NCI-H345 (cell line): ENCODE data around the gene IMMP2L.
"Not testable (repeated sequence)": the region's sequence is repeated elsewhere in the genome, so short reads cannot be mapped to it uniquely, and the experiment has no call there.

ENCODE experiments used
- DNase-seq: peaks from one replicate; lab custom pipeline; 2025; lab: John Stamatoyannopoulos, UW

The IMMP2L gene

DNA sequence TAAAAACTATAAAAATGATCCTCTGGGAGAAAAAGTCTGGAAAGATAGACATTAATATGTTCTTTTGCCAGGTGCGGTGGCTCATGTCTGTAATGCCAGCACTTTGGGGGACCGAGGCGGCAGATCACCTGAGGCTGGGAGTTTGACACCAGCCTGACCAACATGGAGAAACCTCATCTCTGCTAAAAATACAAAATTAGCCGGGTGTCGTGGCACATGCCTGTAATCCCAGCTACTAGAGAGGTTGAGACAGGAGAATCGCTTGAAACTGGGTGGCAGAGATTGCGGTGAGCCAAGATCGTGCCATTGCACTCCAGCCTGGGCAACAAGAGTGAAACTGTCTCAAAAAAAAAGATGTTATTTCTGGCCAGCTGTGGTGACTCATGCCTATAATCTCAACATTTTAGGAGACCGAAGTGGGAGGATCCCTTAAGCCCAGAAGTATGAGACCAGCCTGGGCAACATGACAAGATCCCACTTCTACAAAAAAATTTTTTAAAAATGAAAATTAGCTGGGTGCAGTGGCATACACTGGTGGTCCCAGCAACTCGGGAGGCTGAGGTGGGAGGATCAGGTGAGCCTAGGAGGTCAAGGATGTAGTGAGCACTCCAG lies 573.3 kb downstream of the IMMP2L start:
- DNase-seq, result no peak

DNA sequence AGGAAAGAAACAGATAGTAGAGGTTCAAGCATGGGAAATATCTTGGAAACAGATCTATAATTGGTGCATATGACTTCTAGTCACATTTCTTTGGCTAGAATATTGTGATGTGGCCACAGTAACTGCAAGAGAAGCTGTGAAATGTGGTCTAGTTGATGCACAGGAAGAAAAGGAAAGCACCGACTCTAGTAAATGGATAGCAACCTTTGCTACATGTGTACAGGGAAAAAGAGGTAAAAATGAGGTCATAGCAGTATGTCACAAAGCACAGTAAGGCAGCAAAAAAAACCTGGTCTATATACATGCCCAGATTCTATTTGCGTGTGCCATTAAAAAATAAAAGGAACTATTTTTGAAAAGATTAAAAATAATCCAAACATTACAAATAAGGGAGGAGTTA lies 573.9 kb downstream of the IMMP2L start:
- no peak for DNase-seq

DNA sequence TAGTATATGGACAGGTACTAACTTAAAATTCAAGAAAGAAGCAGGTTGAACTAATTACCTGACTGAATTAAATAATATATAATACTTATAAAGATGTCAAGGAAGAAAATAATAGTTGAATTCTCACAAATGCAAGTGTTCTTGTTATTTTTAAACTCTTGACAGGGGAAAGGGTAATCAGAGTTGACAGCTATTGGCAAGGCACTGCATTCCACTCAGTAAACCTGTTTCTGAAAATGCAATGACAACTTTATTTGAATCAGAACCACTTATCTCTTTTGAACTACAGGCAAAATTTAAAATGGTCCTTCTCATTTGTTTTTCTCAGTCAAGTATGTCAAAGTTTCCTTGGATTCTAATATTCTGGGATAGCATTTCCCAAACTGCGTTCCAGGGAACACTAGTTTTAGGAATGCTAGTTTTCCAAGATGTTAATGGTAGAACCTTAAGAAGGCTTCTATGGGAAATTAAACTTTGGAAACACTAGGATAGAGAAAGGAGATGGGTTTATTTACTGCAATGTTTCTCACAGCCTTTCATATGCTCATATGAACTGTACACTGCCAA lies 575.1 kb downstream of the IMMP2L start:
- DNase-seq, result no peak

DNA sequence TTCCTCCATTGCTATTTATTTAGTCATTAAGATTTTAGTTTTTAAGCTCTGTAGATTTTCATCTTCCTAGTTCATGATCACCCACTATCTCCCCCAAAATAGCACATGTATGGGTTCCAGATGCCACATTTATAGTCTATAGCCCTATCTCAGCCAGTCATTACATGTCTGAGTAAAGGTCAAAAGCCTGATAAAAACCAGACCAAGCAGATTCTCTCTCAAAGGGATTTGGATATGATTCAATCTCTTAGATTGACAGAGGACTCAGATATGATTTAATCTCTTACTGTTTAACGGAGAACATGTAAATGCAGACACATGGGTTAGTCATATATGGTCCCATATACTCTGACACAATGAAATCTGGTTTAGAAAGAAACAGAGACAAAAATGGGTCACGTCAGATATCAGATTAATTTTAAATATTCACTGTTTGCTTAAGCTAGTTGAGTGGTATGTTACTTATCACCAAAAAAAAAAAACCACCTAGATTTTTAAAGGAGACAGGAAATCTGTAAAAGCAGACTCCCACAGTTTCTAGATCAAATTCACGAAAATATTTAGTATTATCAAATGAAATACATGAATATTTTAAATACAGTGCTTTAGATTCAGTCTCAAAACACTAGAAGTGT lies 578.4 kb downstream of the IMMP2L start:
- DNase-seq, result no peak

DNA sequence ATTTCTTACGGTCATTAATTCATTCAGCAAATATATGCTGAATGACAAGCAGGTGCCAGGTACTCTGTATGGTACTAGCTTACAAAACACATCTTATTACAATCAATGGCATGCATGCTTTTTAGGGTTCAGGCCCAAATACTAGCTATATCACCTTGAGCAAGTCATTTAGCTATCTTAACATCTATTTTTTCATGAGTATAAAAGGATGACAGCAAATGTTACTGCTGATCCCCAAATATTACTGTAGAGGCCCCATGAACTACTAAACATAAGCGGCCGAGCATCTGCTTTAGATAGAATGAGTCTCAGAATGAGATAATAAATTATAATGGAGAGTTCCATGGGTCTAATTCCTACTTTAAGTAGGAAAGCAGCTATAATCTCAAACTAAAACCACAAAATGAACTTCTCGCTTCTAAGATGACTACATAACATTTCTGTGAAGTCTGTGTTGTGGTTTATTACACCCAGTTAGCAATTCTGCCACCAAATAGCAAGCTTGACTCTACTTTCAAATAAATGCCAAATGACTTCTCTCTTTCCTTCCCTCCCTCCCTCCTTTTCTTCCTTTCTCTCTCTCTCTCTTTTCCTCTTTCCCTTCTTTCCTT lies 585.1 kb downstream of the IMMP2L start:
- no peak for DNase-seq

DNA sequence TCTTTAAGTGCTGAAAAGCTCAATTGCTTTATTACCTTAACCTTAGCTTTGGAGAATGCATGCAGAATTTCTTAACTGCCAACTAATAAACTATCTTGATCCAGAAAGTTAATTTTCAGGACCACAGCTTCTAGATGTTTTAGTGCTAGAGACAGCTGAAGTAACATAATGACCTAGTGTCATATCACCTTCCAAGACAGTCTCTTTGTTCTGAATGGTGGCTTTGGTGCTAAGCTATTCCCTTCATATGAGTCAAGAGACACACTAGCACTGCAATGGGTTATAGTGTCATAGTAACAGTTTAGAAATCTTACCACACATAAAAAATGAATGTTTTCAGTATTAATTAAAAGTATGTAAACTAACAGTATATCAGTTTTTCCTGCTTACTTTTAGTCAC lies 586.8 kb downstream of the IMMP2L start:
- no peak for DNase-seq

DNA sequence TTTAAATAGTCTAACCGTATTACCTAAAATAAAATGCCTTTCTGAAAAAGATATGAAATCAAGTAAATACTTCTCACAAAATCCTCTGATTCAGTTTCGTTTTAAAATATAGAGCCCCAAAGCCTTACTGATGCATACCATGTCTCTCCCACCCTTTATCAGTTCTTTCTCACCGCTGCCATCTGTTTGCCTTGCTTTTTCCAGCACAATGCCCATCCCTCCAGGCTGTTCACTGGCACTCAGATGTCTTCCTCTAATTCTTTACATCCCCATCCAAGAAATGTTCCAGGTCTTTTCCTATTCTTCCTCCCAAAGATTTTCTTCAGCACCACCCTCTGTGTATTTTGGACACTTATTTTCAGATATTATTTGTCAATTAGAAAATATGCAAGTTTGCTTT lies 587.9 kb downstream of the IMMP2L start:
- DNase-seq, result no peak

DNA sequence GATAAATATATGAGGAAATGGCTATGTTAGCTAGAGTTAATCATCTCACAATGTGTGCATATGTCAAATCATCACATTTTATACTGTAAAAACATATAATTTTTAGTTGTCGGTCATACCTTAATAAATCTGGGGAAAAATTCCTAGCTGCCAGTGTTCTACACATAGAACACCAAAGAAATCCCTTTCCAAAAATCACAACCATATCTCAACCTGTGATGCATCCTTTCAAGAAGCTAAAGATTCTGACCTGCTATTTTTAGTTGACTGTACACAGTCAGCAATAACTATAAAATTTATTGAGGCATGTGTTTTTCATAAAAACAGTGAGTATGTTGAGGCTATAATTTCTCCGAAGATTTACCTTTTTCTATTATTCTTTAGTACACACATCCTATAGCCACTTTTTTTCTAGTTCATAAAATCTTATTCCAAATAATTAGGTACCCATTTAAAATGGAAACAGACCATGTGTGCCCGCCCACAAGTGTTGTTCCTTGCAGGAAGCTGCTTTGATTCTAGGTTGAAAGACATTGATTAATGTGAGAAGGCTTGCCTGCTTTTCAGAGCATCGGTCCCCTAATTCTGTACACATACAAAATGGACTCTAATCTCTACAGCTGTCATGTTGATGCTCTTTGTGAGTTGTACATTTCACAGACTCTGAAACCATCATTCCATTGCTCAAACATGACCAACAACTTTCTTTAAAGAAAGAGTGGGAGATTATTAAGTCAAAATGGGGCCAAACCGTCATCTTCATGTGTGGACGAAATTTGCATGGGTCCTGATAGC lies 588.9 kb downstream of the IMMP2L start:
- DNase-seq, result no peak

DNA sequence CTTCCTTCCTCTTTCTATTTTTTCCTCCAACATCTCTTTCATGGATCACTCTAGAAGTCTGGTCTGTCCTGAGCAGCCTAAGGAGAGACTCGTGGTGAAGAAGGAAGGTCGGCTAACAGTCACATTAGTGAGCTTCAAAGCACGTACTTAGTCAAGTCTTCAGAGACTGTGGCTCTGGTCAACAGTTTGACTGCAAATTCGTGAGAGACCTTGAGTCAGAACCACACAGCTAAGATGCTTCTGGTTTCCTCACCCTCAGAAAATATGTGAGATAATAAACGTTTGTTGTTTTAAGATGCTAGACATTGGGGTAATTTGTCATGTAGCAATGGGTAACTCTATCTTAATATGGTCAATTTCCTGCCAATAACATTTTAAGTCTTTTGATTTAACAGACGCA lies 597.5 kb downstream of the IMMP2L start:
- no peak for DNase-seq

DNA sequence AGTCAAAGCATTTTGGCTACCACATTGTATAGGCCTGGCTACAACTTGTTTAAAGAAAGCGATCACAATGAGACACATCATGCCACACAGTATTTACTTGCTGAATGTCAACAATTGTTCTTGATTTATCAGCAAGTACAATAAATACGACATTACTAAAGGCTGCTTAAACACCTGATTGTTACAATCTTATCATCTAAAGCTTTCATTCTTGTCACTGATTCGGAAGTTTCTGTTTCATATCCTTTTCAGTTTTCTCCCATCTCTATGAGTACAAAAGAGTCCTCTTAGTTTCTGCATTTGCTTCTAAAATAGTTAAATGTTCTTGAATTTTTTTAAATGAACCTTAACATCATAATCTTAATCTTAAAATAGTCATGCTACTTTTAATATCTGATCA lies 599.5 kb downstream of the IMMP2L start:
- DNase-seq, result no peak

DNA sequence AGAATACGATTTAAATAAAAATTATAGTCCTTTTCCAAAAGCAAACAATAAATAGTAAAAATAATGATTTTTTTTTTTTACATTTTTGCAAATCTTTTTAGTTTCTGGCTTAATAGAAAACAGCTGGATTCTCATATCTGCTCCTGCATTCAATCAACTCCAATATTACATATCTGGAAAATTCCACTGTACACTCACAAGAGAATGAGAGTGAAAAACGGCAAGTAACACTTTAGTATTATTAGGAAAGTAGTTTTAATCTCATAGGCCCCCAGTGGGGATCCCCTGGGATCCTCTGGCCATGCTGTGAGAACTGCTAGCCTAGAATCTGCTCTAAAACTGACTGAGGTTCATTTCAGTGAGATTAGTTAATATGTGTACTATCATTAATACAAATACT lies 599.9 kb downstream of the IMMP2L start:
- DNase-seq, result no peak

DNA sequence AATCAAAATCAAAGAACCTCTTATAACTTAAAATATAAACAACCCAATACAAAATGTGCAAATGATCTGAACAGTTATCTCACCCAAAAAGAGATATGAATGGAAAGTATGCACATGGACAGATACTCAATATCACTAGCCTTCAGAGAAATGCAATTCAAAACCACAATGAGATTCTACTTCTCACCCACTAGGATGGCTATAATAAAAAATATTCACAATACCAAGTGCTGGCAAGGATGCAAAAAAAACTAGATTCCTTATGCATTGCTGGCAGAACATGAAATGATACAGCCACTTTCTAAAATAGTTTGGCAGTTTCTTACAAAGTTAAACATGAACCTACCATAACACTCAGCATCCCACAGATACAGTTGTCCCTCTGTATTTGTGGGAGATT lies 601.5 kb downstream of the IMMP2L start:
- DNase-seq, result no peak

DNA sequence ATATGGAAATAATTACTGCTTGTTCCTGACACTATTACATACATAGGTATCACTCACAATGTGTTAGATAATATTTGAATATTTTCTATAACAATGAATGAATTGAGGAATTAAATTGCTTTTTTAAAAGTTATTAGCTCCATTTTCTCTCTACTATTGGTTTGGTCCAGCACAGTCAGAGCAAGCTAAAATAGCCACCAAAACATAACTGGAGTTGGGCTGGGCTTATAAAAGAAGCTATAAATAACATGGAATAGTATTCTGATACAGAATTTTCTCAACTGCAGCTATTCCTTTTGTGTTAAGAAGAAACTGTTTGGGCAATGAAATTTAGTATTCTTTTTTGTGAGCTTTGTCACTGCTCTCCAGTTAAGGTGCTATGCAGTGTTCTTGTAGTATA lies 614.0 kb downstream of the IMMP2L start:
- no peak for DNase-seq

DNA sequence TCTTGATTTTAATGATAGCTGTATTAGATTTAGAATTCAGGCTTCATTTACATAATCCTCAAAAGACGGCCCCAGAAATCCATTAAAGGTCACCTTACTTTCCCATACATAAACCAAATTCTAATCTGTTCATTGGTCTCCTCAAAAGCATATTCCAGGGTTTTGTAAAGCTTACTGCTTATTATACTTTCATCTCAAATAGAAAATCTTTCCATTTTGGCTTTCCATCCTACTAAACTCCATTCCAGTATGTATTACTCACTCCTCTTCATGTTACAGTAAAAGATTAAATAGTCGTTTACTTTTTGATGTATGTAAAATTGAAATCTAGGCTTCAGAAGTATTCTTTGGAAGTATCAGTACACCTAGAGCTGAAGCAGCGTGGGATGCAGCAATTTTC lies 614.9 kb downstream of the IMMP2L start:
- no peak for DNase-seq

DNA sequence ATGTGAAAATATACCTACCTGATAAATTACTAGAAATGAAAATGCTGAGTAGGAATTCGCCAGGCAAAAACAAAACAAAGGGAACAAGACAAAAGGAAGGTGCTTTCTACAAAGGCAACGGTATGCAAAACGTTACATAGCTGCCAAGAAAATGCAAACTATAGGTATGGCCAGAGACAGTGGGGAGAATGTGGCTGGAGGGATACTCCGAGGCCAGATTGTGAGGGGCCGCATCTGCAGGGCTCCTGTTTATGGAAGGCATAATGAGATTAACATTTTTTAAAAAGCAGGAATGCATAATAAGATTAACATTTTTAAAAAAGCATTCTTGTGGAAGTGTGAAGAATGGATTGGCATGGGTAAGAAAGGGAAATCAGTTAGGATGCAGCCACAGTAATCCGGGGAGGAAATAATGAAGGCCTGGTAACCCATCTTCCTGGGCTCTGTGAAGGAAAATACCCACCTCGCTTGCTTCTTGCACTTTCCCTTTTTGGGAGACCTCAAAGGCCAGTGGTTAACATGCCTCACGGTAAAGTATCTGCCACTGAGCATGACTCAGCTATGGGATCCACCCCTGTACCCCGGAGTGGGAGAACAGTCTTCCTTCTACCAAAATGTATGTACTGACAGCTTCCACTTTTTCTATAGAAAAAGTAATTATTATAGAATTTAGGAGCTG lies 617.2 kb downstream of the IMMP2L start:
- no peak for DNase-seq

DNA sequence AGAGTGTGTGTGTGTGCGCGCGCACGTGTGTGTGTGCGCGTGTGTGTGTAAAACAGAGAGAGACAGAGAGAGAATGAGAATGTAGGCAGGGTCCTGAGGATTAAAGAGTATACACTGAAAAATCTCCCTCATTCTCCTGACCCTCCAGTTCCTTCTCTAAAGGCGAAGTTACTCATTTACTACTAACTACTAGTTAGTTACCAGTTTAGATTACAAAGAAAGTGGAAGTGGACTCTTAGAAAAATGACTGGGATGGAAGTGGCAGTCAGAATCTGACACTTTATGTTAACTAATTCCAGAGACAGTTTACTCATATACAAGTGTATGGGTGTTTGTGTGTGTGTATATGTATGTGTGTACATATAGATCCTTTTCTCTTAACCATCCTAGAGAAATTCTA lies 617.8 kb downstream of the IMMP2L start:
- DNase-seq, result no peak

DNA sequence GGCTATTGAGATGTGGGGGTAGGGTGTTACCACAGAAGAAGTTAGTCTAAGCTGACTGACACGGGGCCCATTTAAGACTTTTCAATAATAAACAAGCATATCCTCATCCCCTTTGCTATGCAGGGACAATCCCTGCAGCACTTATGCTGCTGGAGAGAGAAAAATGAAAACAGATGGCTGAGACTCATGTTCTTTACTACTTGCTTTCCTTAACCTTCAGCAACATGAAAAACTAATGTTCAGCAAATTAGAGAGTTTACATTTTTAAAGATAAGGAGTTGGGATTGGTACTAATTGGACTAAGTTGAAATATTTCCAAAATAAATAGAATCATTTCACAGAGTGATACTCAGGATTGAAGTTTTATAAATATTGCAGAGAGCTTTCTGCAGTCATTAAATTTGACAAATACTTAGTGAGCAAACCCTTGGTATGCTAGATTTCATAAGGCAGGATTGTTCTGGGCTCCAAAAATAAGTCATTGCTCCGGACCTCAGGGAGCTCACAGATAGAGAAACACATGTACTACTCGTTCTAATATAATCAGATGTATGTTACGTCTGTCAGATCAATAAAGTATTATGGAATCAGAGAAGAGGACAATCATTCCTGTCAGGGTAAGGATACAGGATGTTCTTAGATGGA lies 618.5 kb downstream of the IMMP2L start:
- no peak for DNase-seq

DNA sequence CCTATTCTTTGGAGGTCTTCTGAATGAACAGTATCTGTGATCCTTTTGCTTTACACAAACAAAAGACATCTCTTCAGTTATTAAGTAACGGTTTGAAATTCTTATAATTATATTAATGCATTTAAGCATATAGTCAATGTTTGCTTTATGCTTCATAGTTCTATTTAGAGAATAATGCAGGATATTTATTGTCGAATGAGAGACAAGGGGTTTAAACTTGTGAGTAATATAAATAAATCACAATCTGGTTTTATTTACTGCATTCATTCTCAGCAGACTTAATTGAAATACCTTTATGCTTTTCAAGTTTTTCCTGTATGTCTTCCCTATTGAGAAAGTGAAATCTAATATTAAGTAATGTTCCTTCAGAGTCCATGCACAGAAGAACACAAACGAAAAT lies 620.9 kb downstream of the IMMP2L start:
- no peak for DNase-seq

DNA sequence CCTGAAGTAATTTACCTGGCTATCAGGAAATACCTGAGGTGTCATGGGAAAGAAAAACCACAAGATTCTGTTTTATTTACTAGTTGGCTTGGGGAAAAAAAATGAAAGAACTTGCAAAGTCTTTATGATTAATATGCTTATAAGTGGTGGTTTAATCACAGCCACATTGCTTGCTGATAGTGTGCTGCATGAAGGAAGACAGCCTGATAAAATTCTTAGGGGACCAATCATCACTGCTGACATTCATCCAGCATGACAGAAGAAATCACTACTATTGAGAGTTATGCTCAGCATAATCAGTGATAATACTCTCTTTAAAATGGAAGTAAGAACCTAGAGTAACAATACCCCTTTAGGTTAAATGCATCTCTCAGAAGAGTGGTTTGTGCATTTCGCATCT lies 621.5 kb downstream of the IMMP2L start:
- no peak for DNase-seq

DNA sequence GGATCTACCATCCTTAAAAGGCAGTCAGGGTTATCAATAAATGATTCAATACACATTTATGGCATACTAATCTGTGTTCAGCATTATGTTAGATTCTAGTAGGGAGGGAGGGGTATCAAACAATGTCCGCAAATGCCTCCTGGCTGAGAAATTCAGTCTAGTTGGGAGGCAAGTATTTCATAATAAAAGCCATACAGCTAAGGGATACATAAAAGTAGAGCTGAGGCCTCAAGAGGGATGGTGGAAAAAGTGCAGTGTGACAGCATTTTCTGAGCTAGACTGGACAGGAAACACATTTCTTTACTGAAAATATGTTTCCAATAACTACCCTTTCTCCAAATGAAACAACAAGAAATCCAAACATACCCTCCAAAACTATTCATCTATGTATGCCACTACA lies 624.1 kb downstream of the IMMP2L start:
- DNase-seq, result no peak

DNA sequence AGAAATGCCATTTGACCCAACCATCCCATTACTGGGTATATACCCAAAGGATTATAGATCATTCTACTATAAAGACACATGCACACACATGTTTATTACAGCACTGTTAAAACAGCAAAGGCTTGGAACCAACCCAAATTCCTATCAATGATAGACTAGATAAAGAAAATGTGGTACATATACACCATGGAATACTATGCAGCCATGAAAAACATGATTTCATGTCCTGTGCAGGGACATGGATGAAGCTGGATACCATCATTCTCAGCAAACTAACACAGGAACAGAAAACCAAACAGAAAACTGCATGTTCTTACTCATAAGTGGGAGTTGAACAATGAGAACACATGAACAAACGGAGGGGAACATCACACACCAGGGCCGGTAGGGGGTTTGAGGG lies 625.6 kb downstream of the IMMP2L start:
- not testable (repeated sequence) for DNase-seq
